OCI-LY1 (cell line): ENCODE measurements around the gene IFITM10.

ENCODE experiments used
- EZH2 ChIP-seq: fragments of 200-600 bp; sonication (generic), shearing (Covaris generic); IDR thresholded peaks from 2 replicates; pipeline ENCODE4 v1.8.0; 2017; ENCODE audit warnings: borderline replicate concordance, mixed run types, mild to moderate bottlenecking, antibody characterized with exemption, low read length, moderate library complexity, mixed read lengths
- TF ChIP-seq, protein P1 (sequence below): fragments of 200-600 bp; sonication (generic), shearing (Covaris generic); IDR thresholded peaks from 2 replicates; pipeline ENCODE4 v1.5.1; 2017; ENCODE audit warnings: mild to moderate bottlenecking, antibody characterized with exemption, low read length, moderate library complexity, mixed read lengths

DNA sequence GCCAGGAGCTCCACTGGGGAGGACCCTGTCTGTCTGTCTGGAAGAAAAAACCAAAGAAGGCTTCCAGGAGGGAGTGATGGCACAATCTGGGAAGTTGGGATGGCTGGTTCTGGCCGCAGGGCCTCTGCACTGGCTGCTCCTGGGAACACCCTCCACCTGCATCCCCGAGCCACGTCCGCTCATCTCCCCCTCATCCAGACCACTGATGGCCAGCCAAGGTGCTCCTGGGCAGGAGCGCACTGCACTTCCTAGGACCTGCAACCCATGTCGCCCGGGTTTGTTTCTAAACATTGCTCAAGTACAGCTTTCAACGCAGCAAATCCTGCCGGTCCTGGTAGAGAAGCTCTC, 4.9 kb upstream of the IFITM10 start:
- no peak for TF ChIP-seq EZH2
- TF ChIP-seq, protein P1, sequence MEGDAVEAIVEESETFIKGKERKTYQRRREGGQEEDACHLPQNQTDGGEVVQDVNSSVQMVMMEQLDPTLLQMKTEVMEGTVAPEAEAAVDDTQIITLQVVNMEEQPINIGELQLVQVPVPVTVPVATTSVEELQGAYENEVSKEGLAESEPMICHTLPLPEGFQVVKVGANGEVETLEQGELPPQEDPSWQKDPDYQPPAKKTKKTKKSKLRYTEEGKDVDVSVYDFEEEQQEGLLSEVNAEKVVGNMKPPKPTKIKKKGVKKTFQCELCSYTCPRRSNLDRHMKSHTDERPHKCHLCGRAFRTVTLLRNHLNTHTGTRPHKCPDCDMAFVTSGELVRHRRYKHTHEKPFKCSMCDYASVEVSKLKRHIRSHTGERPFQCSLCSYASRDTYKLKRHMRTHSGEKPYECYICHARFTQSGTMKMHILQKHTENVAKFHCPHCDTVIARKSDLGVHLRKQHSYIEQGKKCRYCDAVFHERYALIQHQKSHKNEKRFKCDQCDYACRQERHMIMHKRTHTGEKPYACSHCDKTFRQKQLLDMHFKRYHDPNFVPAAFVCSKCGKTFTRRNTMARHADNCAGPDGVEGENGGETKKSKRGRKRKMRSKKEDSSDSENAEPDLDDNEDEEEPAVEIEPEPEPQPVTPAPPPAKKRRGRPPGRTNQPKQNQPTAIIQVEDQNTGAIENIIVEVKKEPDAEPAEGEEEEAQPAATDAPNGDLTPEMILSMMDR, result no peak
